Measurements from ENCODE around the gene DBX2. TPM values are rescaled to one million over a fixed set of nuclear protein-coding genes. Genes with fewer than 3 reads are reported as not detected.

The DBX2 gene
- total RNA-seq, 2 experiments from 2014 or later: not detected

DNA sequence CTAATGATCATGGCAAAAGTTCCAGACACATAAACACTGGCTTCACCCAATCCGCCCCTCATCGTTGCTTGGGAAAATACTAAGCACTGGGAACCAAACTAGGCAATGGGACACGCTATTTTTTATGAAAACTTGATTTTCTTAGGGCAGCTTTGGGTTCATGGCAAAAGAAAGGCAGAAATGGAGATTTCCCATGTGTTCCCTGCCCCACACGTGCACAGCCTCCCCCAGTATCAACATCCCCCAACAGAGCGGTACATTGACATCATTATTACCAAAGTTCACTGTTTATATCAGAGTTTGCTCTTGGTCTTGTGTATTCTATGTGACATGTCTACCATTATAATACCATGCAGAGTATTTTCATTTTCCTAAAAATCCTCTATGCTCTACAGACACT is 71.0 kb downstream of the DBX2 start:
- no TSS peak for BruUV-seq (replicated peaks)
- no peak for DNase-seq (ENCODE audit: low spot score)
- POLR2A ChIA-PET: no interaction called here
- H3K4me1 ChIP-seq (ENCODE audit: insufficient read depth, low read length, poor library complexity, severe bottlenecking): no peaks in the 10 kb centered on the region
- no peaks in the 10 kb centered on the region for H3K36me3 ChIP-seq (ENCODE audit: insufficient read depth, low read length)
- no peaks in the 10 kb centered on the region for H3K9me2 ChIP-seq (ENCODE audit: insufficient read depth, low read length)
- CTCF ChIA-PET (ENCODE audit: unreplicated experiment): no interaction called here
- H3K79me2 ChIP-seq (ENCODE audit: insufficient read depth, low read depth, low read length): no peaks in the 10 kb centered on the region
- H2AFZ ChIP-seq (ENCODE audit: low read length): no peak overlapping the region
- TF ChIP-seq EZH2phosphoT487 (IDR thresholded peaks at IDR 0.05; ENCODE audit: borderline replicate concordance, low read depth, low read length) (no peak), CTCF (conservative IDR thresholded peaks at IDR 0.05; ENCODE audit: low read length) (no peak)
- H4K20me1 ChIP-seq (ENCODE audit: insufficient read depth, low read length): no peaks in the 10 kb centered on the region
- H3K4me3 ChIP-seq (ENCODE audit: low read depth, low read length, poor library complexity, severe bottlenecking): no peak overlapping the region
- H3K4me2 ChIP-seq (ENCODE audit: low read length): no peak overlapping the region
- intact Hi-C loops (cut with micrococcal nuclease; ENCODE audit: unreplicated experiment): no loop called here
- H3K9me3 ChIP-seq (ENCODE audit: low read length): no peaks in the 10 kb centered on the region
- no peak overlapping the region for H3K27ac ChIP-seq (ENCODE audit: low read depth, low read length, poor library complexity, severe bottlenecking)

GRCh38 chr12:44976246-44976645 is 74.7 kb downstream of the DBX2 start:
- ChIA-PET POLR2A (no interaction called here), CTCF (ENCODE audit: unreplicated experiment) (no interaction called here)
- H3K9me2 ChIP-seq (ENCODE audit: insufficient read depth, low read length): no peaks in the 10 kb centered on the region
- no peak overlapping the region for H2AFZ ChIP-seq (ENCODE audit: low read length)
- DNase-seq (ENCODE audit: low spot score): no peak
- H3K4me1 ChIP-seq (ENCODE audit: insufficient read depth, low read length, poor library complexity, severe bottlenecking): no peaks in the 10 kb centered on the region
- TF ChIP-seq EZH2phosphoT487 (IDR thresholded peaks at IDR 0.05; ENCODE audit: borderline replicate concordance, low read depth, low read length) (no peak), CTCF (conservative IDR thresholded peaks at IDR 0.05; ENCODE audit: low read length) (no peak)
- intact Hi-C loops (cut with micrococcal nuclease; ENCODE audit: unreplicated experiment): no loop called here
- H3K4me3 ChIP-seq (ENCODE audit: low read depth, low read length, poor library complexity, severe bottlenecking): no peak overlapping the region
- H3K79me2 ChIP-seq (ENCODE audit: insufficient read depth, low read depth, low read length): no peaks in the 10 kb centered on the region
- H3K36me3 ChIP-seq (ENCODE audit: insufficient read depth, low read length): no peaks in the 10 kb centered on the region
- H3K9me3 ChIP-seq (ENCODE audit: low read length): no peaks in the 10 kb centered on the region
- no peak overlapping the region for H3K27ac ChIP-seq (ENCODE audit: low read depth, low read length, poor library complexity, severe bottlenecking)
- BruUV-seq (replicated peaks): no TSS peak
- no peaks in the 10 kb centered on the region for H4K20me1 ChIP-seq (ENCODE audit: insufficient read depth, low read length)
- no peak overlapping the region for H3K4me2 ChIP-seq (ENCODE audit: low read length)

GRCh38 chr12:44972746-44973421 is 78.0 kb downstream of the DBX2 start:
- peak; percentile 19 for DNase-seq (ENCODE audit: low spot score)
- Histone ChIP-seq H3K4me3 (ENCODE audit: low read depth, low read length, poor library complexity, severe bottlenecking) (no peak overlapping the region), H2AFZ (ENCODE audit: low read length) (no peak overlapping the region), H3K9me3 (ENCODE audit: low read length) (no peaks in the 10 kb centered on the region), H4K20me1 (ENCODE audit: insufficient read depth, low read length) (no peaks in the 10 kb centered on the region), H3K79me2 (ENCODE audit: insufficient read depth, low read depth, low read length) (no peaks in the 10 kb centered on the region), H3K36me3 (ENCODE audit: insufficient read depth, low read length) (no peaks in the 10 kb centered on the region), H3K27ac (ENCODE audit: low read depth, low read length, poor library complexity, severe bottlenecking) (no peak overlapping the region), H3K4me2 (ENCODE audit: low read length) (no peak overlapping the region), H3K4me1 (ENCODE audit: insufficient read depth, low read length, poor library complexity, severe bottlenecking) (no peaks in the 10 kb centered on the region), H3K9me2 (ENCODE audit: insufficient read depth, low read length) (no peaks in the 10 kb centered on the region)
- no TSS peak for BruUV-seq (replicated peaks)
- ChIA-PET CTCF (ENCODE audit: unreplicated experiment) (no interaction called here), POLR2A (interaction anchor here (0.8 to 1.2 kb wide), 2 partner anchors 32 to 109 kb away, joined by 3 read pairs; no protein-coding TSS in a partner anchor)
- intact Hi-C loops (cut with micrococcal nuclease; ENCODE audit: unreplicated experiment): no loop called here
- TF ChIP-seq EZH2phosphoT487 (IDR thresholded peaks at IDR 0.05; ENCODE audit: borderline replicate concordance, low read depth, low read length) (no peak), CTCF (conservative IDR thresholded peaks at IDR 0.05; ENCODE audit: low read length) (peak; percentile 76)

Data from OCI-LY7 (cell line).